Neural cell (in vitro differentiated cells): Measurements from ENCODE around the gene ELP4. TPM values are rescaled to one million over a fixed set of nuclear protein-coding genes. Genes with fewer than 3 reads are reported as not detected.

Source experiments
- H2AFZ ChIP-seq: fragments of 200-600, 300-800 bp; sonication (generic), shearing (Covaris generic); 2 replicates; pipeline ENCODE4 v1.6.0; 2014; ENCODE audit warnings: low read depth, mild to moderate bottlenecking, antibody characterized with exemption, low read length, moderate library complexity
- H3F3A ChIP-seq: fragments of 200-600 bp; shearing (Covaris generic); 2 replicates; pipeline ENCODE4 v1.6.1; 2016; ENCODE audit warnings: mild to moderate bottlenecking, moderate library complexity, mixed read lengths, antibody characterized with exemption, low read length; ENCODE audit not compliant: insufficient read depth, poor library complexity, severe bottlenecking
- H3K27ac ChIP-seq: fragments of 200-600, 300-800 bp; sonication (generic), shearing (Covaris generic); 2 replicates; pipeline ENCODE4 v1.5.1; 2014; ENCODE audit warnings: mild to moderate bottlenecking, low read length, moderate library complexity
- H3K27me3 ChIP-seq: fragments of 300-800, 200-600 bp; sonication (generic), shearing (Covaris generic); 2 replicates; pipeline ENCODE4 v1.6.0; 2014; ENCODE audit warnings: mild to moderate bottlenecking, low read depth, low read length, moderate library complexity; ENCODE audit not compliant: insufficient read depth
- H3K36me3 ChIP-seq: fragments of 300-800, 200-600 bp; sonication (generic), shearing (Covaris generic); 2 replicates; pipeline ENCODE4 v1.5.1; 2014; ENCODE audit warnings: mild to moderate bottlenecking, antibody characterized with exemption, low read length, moderate library complexity; ENCODE audit not compliant: insufficient read depth
- H3K4me2 ChIP-seq: fragments of 300-800, 200-600 bp; sonication (generic), shearing (Covaris generic); 2 replicates; pipeline ENCODE4 v1.6.0; 2014; ENCODE audit warnings: mild to moderate bottlenecking, low read length
- H3K4me3 ChIP-seq: fragments of 300-800, 200-600 bp; sonication (generic), shearing (Covaris generic); 2 replicates; pipeline ENCODE4 v1.5.1; 2014; ENCODE audit warnings: mild to moderate bottlenecking, low read length, moderate library complexity
- H3K79me2 ChIP-seq: fragments of 200-600 bp; shearing (Covaris generic); replicated peaks from 2 replicates; pipeline ENCODE4 v1.6.0; 2014; ENCODE audit warnings: mild to moderate bottlenecking, low read length, moderate library complexity; ENCODE audit not compliant: insufficient read depth
- H3K9ac ChIP-seq: fragments of 300-800, 200-600 bp; sonication (generic), shearing (Covaris generic); 2 replicates; pipeline ENCODE4 v1.6.1; 2016; ENCODE audit warnings: mild to moderate bottlenecking, low read length, mixed read lengths
- H3K9me2 ChIP-seq: fragments of 200-600 bp; shearing (Covaris generic); 2 replicates; pipeline ENCODE4 v1.6.1; 2016; ENCODE audit warnings: mild to moderate bottlenecking, low read length, mixed read lengths; ENCODE audit not compliant: insufficient read depth
- H3K9me3 ChIP-seq: fragments of 200-600, 300-800 bp; sonication (generic), shearing (Covaris generic); 2 replicates; pipeline ENCODE4 v1.6.1; 2016; ENCODE audit warnings: mild to moderate bottlenecking, mixed run types, low read length, moderate library complexity, mixed read lengths
- H4K20me1 ChIP-seq: fragments of 200-600 bp; shearing (Covaris generic); 2 replicates; pipeline ENCODE4 v1.6.1; 2016; ENCODE audit warnings: mild to moderate bottlenecking, mixed run types; ENCODE audit not compliant: insufficient read depth
- CTCF ChIP-seq: fragments of 450-650 bp; IDR thresholded peaks from 2 replicates; pipeline ENCODE4 v1.5.1; 2014; ENCODE audit warnings: antibody characterized with exemption, mild to moderate bottlenecking, moderate library complexity; ENCODE audit not compliant: poor library complexity, severe bottlenecking
- EP300 ChIP-seq: fragments of 450-650 bp; conservative IDR thresholded peaks from 2 replicates; pipeline ENCODE4 v1.6.1; 2014; ENCODE audit warnings: antibody characterized with exemption, mild to moderate bottlenecking, moderate library complexity; ENCODE audit not compliant: poor library complexity, severe bottlenecking
- EZH2 ChIP-seq: fragments of 200-600, 300-800 bp; shearing (Covaris generic), sonication (generic); IDR thresholded peaks from 2 replicates; pipeline ENCODE4 v1.6.1; 2014; ENCODE audit warnings: antibody characterized with exemption, low read length, borderline replicate concordance, mild to moderate bottlenecking; ENCODE audit not compliant: insufficient read depth, poor library complexity, severe bottlenecking
- MXI1 ChIP-seq: fragments of 450-650 bp; conservative IDR thresholded peaks from 2 replicates; pipeline ENCODE4 v1.6.1; 2014; ENCODE audit warnings: antibody characterized with exemption, mild to moderate bottlenecking; ENCODE audit not compliant: poor library complexity, severe bottlenecking
- POLR2AphosphoS5 ChIP-seq: IDR thresholded peaks from 2 replicates; pipeline ENCODE4 v1.6.1; 2012
- RAD21 ChIP-seq: fragments of 450-650 bp; conservative IDR thresholded peaks from 2 replicates; pipeline ENCODE4 v1.6.1; 2014; ENCODE audit warnings: antibody characterized with exemption, mild to moderate bottlenecking, moderate library complexity
- REST ChIP-seq: IDR thresholded peaks from 2 replicates; pipeline ENCODE4 v1.6.1; 2012; ENCODE audit warnings: borderline replicate concordance
- SMC3 ChIP-seq: fragments of 450-650 bp; conservative IDR thresholded peaks from 2 replicates; pipeline ENCODE4 v1.6.1; 2014; ENCODE audit warnings: antibody characterized with exemption, mild to moderate bottlenecking, moderate library complexity; ENCODE audit not compliant: poor library complexity
- TAF1 ChIP-seq: IDR thresholded peaks from 2 replicates; pipeline ENCODE4 v1.6.1; 2012; ENCODE audit warnings: low read depth
- polyA plus RNA-seq: library from polyadenylated mRNA; depleted of rRNA; stranded (reverse); fragments of >200 nt; gene quantifications from 2 replicates; pipeline ENCODE4 v1.2.3, GENCODE V29; 2014

ELP4 gene
- polyA plus RNA-seq, 1 donor from 2014 or later = 30.4 TPM

- Histone ChIP-seq H3K9ac (no peak overlapping the region), H3K36me3 (no peaks in the 10 kb centered on the region), H3K9me3 (no peaks in the 10 kb centered on the region), H3K4me2 (no peak overlapping the region), H3K27ac (no peak overlapping the region), H4K20me1 (no peaks in the 10 kb centered on the region), H3K4me3 (no peak overlapping the region), H3K9me2 (no peaks in the 10 kb centered on the region), H3K27me3 (no peaks in the 10 kb centered on the region), H3K79me2 (no peaks in the 10 kb centered on the region), H2AFZ (no peak overlapping the region), H3F3A (no peaks in the 10 kb centered on the region)
- no peak for TF ChIP-seq RAD21
- TF ChIP-seq TAF1 = no peak
- no peak for TF ChIP-seq MXI1
- no peak for TF ChIP-seq REST
- no peak for TF ChIP-seq POLR2AphosphoS5
- TF ChIP-seq EP300 = no peak
- TF ChIP-seq SMC3 = no peak
- TF ChIP-seq CTCF = no peak
- no peak for TF ChIP-seq EZH2
Observed at GRCh38 chr11:31702966-31703365, 193.4 kb downstream of the ELP4 start.

GRCh38 chr11:31706357-31706756, 196.8 kb downstream of the ELP4 start:
- no peaks in the 10 kb centered on the region for H3K9me2 ChIP-seq
- no peak overlapping the region for H3K4me2 ChIP-seq
- no peaks in the 10 kb centered on the region for H3K36me3 ChIP-seq
- no peak overlapping the region for H3K27ac ChIP-seq
- no peak overlapping the region for H3K9ac ChIP-seq
- H4K20me1 ChIP-seq = no peaks in the 10 kb centered on the region
- no peaks in the 10 kb centered on the region for H3K79me2 ChIP-seq
- TF ChIP-seq POLR2AphosphoS5 (no peak), EP300 (no peak), TAF1 (no peak), CTCF (no peak), MXI1 (no peak), SMC3 (no peak), EZH2 (no peak), RAD21 (no peak), REST (no peak)
- no peaks in the 10 kb centered on the region for H3F3A ChIP-seq
- no peak overlapping the region for H2AFZ ChIP-seq
- no peaks in the 10 kb centered on the region for H3K9me3 ChIP-seq
- no peak overlapping the region for H3K4me3 ChIP-seq
- no peaks in the 10 kb centered on the region for H3K27me3 ChIP-seq
